Hepatocyte (in vitro differentiated cells): ENCODE measurements around the gene AKAP12. TPM values are rescaled to one million over a fixed set of nuclear protein-coding genes. Genes with fewer than 3 reads are reported as not detected.
A peak's percentile ranks its signal among the peaks of the same experiment; 100 is the strongest.

Experiments used
- DNase-seq: peaks from one replicate; pipeline ENCODE4 v3.0.0-alpha.2; 2016; ENCODE audit warnings: low spot score
- H2AFZ ChIP-seq: fragments of 200-600 bp; sonication (generic); 2 replicates; pipeline ENCODE4 v1.6.0; 2016; ENCODE audit warnings: antibody characterized with exemption, mild to moderate bottlenecking
- H3K27ac ChIP-seq: fragments of 200-600 bp; sonication (generic); 2 replicates; pipeline ENCODE4 v1.5.1; 2016; ENCODE audit warnings: mild to moderate bottlenecking
- H3K27me3 ChIP-seq: fragments of 200-600 bp; sonication (generic); 2 replicates; pipeline ENCODE4 v1.6.1; 2016
- H3K36me3 ChIP-seq: fragments of 200-600 bp; sonication (generic); replicated peaks from 2 replicates; pipeline ENCODE4 v1.5.1; 2016; ENCODE audit warnings: low read depth; ENCODE audit not compliant: insufficient read depth
- H3K4me1 ChIP-seq: fragments of 200-600 bp; sonication (generic); 2 replicates; pipeline ENCODE4 v1.5.1; 2016; ENCODE audit warnings: mild to moderate bottlenecking, moderate library complexity; ENCODE audit not compliant: insufficient read depth
- H3K4me2 ChIP-seq: fragments of 200-600 bp; sonication (generic); 2 replicates; pipeline ENCODE4 v1.6.0; 2016
- H3K4me3 ChIP-seq: fragments of 200-600 bp; sonication (generic); 2 replicates; pipeline ENCODE4 v1.5.1; 2016; ENCODE audit warnings: mild to moderate bottlenecking
- H3K79me2 ChIP-seq: fragments of 200-600 bp; sonication (generic); 2 replicates; pipeline ENCODE4 v1.6.0; 2017; ENCODE audit warnings: mild to moderate bottlenecking
- H3K9me2 ChIP-seq: fragments of 200-600 bp; sonication (generic); replicated peaks from 2 replicates; pipeline ENCODE4 v1.6.0; 2017; ENCODE audit warnings: mild to moderate bottlenecking; ENCODE audit not compliant: insufficient read depth
- H3K9me3 ChIP-seq: fragments of 200-600 bp; sonication (generic); 2 replicates; pipeline ENCODE4 v1.5.1; 2016; ENCODE audit warnings: low read depth, mild to moderate bottlenecking
- H4K20me1 ChIP-seq: fragments of 200-600 bp; sonication (generic); 2 replicates; pipeline ENCODE4 v1.6.0; 2016; ENCODE audit warnings: mild to moderate bottlenecking; ENCODE audit not compliant: insufficient read depth, poor library complexity, severe bottlenecking
- EZH2 ChIP-seq: fragments of 200-600 bp; sonication (generic); IDR thresholded peaks from 2 replicates; pipeline ENCODE4 v1.6.1; 2016; ENCODE audit warnings: antibody characterized with exemption, mild to moderate bottlenecking, borderline replicate concordance
- EZH2phosphoT487 ChIP-seq: fragments of 200-600 bp; sonication (generic); IDR thresholded peaks from one replicate; pipeline ENCODE4 v1.6.1; 2018; ENCODE audit warnings: antibody characterized with exemption, mild to moderate bottlenecking, low read depth, moderate library complexity; ENCODE audit not compliant: unreplicated experiment, severe bottlenecking
- WGBS: methylation state at CpG from one replicate; pipeline ENCODE4 v1.1.6; 2016; ENCODE audit warnings: low lambda C conversion rate; ENCODE audit errors: missing lambda C conversion rate; 5-methylcytosine and 5-hydroxymethylcytosine counted together
- polyA plus RNA-seq: library from polyadenylated mRNA; unstranded; fragments of >200 nt; fragmentation: Nextera tagmentation; extraction: Ambion mirVana; gene quantifications from 2 replicates; pipeline ENCODE4 v1.2.1, GENCODE V29; 2016
- total RNA-seq: library from RNA; depleted of rRNA; stranded (reverse); fragments of >200 nt; gene quantifications from 2 replicates; pipeline ENCODE4 v1.2.3, GENCODE V29; 2014
- TF ChIP-seq, protein P1 (sequence below): fragments of 200-600 bp; sonication (generic); IDR thresholded peaks from 2 replicates; pipeline ENCODE4 v1.5.1; 2016; ENCODE audit warnings: antibody characterized with exemption, mild to moderate bottlenecking; ENCODE audit not compliant: poor library complexity

The AKAP12 gene
- total and polyA plus RNA-seq, 2 experiments from 2014 or later, result 32.1 to 46.2 TPM

DNA sequence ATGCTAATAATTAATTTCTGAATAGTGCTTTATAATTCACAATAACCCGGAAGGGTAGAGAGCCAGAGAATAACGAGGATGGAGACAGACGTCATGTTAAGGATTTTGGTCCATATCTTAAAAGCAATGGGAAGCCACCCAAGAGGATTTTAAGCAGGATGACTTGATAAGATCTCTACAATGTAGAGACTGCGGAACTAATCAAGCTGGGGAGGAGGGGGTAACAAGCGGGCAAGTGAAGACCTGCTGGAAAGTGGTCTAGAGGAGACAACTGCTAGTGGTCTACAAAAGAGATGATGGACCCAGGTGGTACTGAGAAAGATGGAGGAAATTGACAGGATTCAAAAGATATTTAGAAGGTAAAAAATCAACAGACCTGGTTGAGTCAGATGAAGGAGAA lies 144.4 kb downstream of the AKAP12 start:
- no peaks in the 10 kb centered on the region for H3K9me2 ChIP-seq
- 93% methylated on average over 5 of the region's 5 CpGs for WGBS
- H3K4me1 ChIP-seq, result peaks cover 9% of the 10 kb centered on the region
- no peak overlapping the region for H3K4me3 ChIP-seq
- DNase-seq, result no peak
- H4K20me1 ChIP-seq, result no peaks in the 10 kb centered on the region
- TF ChIP-seq, protein P1, sequence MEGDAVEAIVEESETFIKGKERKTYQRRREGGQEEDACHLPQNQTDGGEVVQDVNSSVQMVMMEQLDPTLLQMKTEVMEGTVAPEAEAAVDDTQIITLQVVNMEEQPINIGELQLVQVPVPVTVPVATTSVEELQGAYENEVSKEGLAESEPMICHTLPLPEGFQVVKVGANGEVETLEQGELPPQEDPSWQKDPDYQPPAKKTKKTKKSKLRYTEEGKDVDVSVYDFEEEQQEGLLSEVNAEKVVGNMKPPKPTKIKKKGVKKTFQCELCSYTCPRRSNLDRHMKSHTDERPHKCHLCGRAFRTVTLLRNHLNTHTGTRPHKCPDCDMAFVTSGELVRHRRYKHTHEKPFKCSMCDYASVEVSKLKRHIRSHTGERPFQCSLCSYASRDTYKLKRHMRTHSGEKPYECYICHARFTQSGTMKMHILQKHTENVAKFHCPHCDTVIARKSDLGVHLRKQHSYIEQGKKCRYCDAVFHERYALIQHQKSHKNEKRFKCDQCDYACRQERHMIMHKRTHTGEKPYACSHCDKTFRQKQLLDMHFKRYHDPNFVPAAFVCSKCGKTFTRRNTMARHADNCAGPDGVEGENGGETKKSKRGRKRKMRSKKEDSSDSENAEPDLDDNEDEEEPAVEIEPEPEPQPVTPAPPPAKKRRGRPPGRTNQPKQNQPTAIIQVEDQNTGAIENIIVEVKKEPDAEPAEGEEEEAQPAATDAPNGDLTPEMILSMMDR, result no peak
- TF ChIP-seq EZH2phosphoT487 (no peak), EZH2 (no peak)
- no peaks in the 10 kb centered on the region for H3K36me3 ChIP-seq
- H3K27ac ChIP-seq, result no peak overlapping the region
- no peak overlapping the region for H2AFZ ChIP-seq
- no peaks in the 10 kb centered on the region for H3K27me3 ChIP-seq
- H3K9me3 ChIP-seq, result no peaks in the 10 kb centered on the region
- no peak overlapping the region for H3K4me2 ChIP-seq
- H3K79me2 ChIP-seq, result peaks cover 94% of the 10 kb centered on the region

DNA sequence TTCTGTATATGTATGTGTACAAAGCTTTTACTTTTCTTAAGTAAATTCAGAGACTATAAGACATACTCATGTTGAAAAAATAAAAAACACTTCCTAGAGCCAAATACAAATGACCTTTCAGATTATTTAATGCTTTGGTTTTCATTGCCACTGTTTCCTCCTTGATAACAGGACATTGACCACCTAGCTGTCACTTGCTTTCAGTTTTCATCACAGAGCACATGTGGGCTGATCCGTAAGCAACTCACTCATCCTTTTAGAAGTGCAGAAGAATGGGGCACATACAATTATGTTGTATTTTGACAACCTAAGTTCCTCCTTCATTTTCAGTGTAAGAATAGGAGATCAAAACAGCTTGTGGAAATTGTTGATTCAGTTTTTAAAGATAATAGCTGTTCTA lies 145.4 kb downstream of the AKAP12 start:
- no peaks in the 10 kb centered on the region for H3K36me3 ChIP-seq
- no peak overlapping the region for H3K27ac ChIP-seq
- H3K9me3 ChIP-seq, result no peaks in the 10 kb centered on the region
- no peaks in the 10 kb centered on the region for H3K27me3 ChIP-seq
- TF ChIP-seq, protein P1, result no peak
- TF ChIP-seq EZH2 (no peak), EZH2phosphoT487 (no peak)
- H3K4me3 ChIP-seq, result no peak overlapping the region
- H3K79me2 ChIP-seq, result peaks cover 87% of the 10 kb centered on the region
- 86% methylated on average over 1 of the region's 1 CpG for WGBS
- no peak for DNase-seq
- peaks cover 9% of the 10 kb centered on the region for H3K4me1 ChIP-seq
- no peaks in the 10 kb centered on the region for H3K9me2 ChIP-seq
- H2AFZ ChIP-seq, result no peak overlapping the region
- no peak overlapping the region for H3K4me2 ChIP-seq
- H4K20me1 ChIP-seq, result no peaks in the 10 kb centered on the region

GRCh38 chr6:151387175-151387970 lies 147.6 kb downstream of the AKAP12 start:
- Histone ChIP-seq H3K9me3 (no peaks in the 10 kb centered on the region), H3K36me3 (no peaks in the 10 kb centered on the region), H2AFZ (no peak overlapping the region), H3K27ac (peak overlapping the region; percentile 99), H3K79me2 (peaks cover 74% of the 10 kb centered on the region), H3K4me2 (no peak overlapping the region), H4K20me1 (peaks cover 7% of the 10 kb centered on the region), H3K9me2 (no peaks in the 10 kb centered on the region), H3K4me3 (no peak overlapping the region), H3K4me1 (peaks cover 11% of the 10 kb centered on the region), H3K27me3 (no peaks in the 10 kb centered on the region)
- 87% methylated on average over 11 of the region's 11 CpGs for WGBS
- no peak for TF ChIP-seq EZH2phosphoT487
- no peak for TF ChIP-seq EZH2
- TF ChIP-seq, protein P1, result no peak
- no peak for DNase-seq
